ENCODE results near the gene SUMO3. TPM values are rescaled to one million over a fixed set of nuclear protein-coding genes. Genes with fewer than 3 reads are reported as not detected.
A peak's percentile ranks its signal among the peaks of the same experiment; 100 is the strongest.

The SUMO3 gene
- total RNA-seq, 4 donors from 2014 or later, result 30.5 to 38.3 (median 35.9) TPM

- Histone ChIP-seq H3K36me3 (peaks cover 7% of the 10 kb centered on the region), H3K27me3 (no peaks in the 10 kb centered on the region), H3K27ac (no peak overlapping the region), H3K9me3 (no peaks in the 10 kb centered on the region), H3K4me3 (no peak overlapping the region), H3K4me1 (peaks cover 10% of the 10 kb centered on the region)
- 18% methylated on average over 9 of the region's 10 CpGs for WGBS
- TF ChIP-seq CTCF (IDR thresholded peaks at IDR 0.05) (peak; percentile 61 to 69), POLR2AphosphoS5 (IDR thresholded peaks at IDR 0.05) (no peak), POLR2A (IDR thresholded peaks at IDR 0.05) (no peak), EP300 (IDR thresholded peaks at IDR 0.05) (no peak)
- DNase-seq (ENCODE audit: low spot score in 2 of 2), result no peak
Observed at GRCh38 chr21:44792702-44793591, 24.9 kb downstream of the SUMO3 start.

- peaks cover 7% of the 10 kb centered on the region for H3K36me3 ChIP-seq
- WGBS, result 97% methylated on average over 5 of the region's 5 CpGs
- H3K27ac ChIP-seq, result no peak overlapping the region
- no peak for DNase-seq (ENCODE audit: low spot score in 2 of 2)
- H3K27me3 ChIP-seq, result no peaks in the 10 kb centered on the region
- H3K9me3 ChIP-seq, result no peaks in the 10 kb centered on the region
- H3K4me3 ChIP-seq, result no peak overlapping the region
- peaks cover 10% of the 10 kb centered on the region for H3K4me1 ChIP-seq
- no peak for TF ChIP-seq EP300 (IDR thresholded peaks at IDR 0.05)
- no peak for TF ChIP-seq POLR2AphosphoS5 (IDR thresholded peaks at IDR 0.05)
- no peak for TF ChIP-seq CTCF (IDR thresholded peaks at IDR 0.05)
- no peak for TF ChIP-seq POLR2A (IDR thresholded peaks at IDR 0.05)
Observed at GRCh38 chr21:44791993-44792392, 25.9 kb downstream of the SUMO3 start.

GRCh38 chr21:44791246-44791645 lies 26.6 kb downstream of the SUMO3 start:
- no peak overlapping the region for H3K4me3 ChIP-seq
- no peaks in the 10 kb centered on the region for H3K9me3 ChIP-seq
- peaks cover 7% of the 10 kb centered on the region for H3K36me3 ChIP-seq
- no peak for DNase-seq (ENCODE audit: low spot score in 2 of 2)
- WGBS, result 86% methylated on average over 5 of the region's 5 CpGs
- H3K27me3 ChIP-seq, result no peaks in the 10 kb centered on the region
- no peak for TF ChIP-seq POLR2AphosphoS5 (IDR thresholded peaks at IDR 0.05)
- no peak for TF ChIP-seq EP300 (IDR thresholded peaks at IDR 0.05)
- no peak for TF ChIP-seq CTCF (IDR thresholded peaks at IDR 0.05)
- TF ChIP-seq POLR2A (IDR thresholded peaks at IDR 0.05), result no peak
- H3K27ac ChIP-seq, result no peak overlapping the region
- peaks cover 10% of the 10 kb centered on the region for H3K4me1 ChIP-seq

DNA sequence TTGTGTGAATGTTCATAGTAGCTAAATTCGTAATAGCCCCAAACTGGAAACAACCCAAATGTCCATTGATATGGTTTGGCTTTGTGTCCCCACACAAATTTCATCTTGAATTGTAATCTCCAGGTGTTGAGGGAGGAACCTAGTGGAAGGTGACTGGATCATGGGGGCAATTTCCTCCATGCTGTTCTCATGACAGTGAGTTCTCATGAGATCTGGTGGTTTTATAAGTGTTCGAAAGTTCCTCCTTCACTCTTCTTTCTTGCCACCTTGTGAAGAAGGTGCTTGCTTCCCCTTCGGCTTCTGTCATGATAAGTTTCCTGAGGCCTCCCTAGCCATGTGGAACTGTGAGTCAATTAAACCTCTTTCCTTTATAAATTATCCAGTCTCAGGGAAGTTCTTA lies 27.5 kb downstream of the SUMO3 start:
- H3K4me3 ChIP-seq, result no peak overlapping the region
- no peak for DNase-seq (ENCODE audit: low spot score in 2 of 2)
- no peak overlapping the region for H3K27ac ChIP-seq
- peaks cover 10% of the 10 kb centered on the region for H3K4me1 ChIP-seq
- no peaks in the 10 kb centered on the region for H3K27me3 ChIP-seq
- 97% methylated on average over 3 of the region's 3 CpGs for WGBS
- no peaks in the 10 kb centered on the region for H3K9me3 ChIP-seq
- H3K36me3 ChIP-seq, result peaks cover 7% of the 10 kb centered on the region
- TF ChIP-seq EP300 (IDR thresholded peaks at IDR 0.05), result no peak
- no peak for TF ChIP-seq POLR2AphosphoS5 (IDR thresholded peaks at IDR 0.05)
- TF ChIP-seq POLR2A (IDR thresholded peaks at IDR 0.05), result no peak
- no peak for TF ChIP-seq CTCF (IDR thresholded peaks at IDR 0.05)

DNA sequence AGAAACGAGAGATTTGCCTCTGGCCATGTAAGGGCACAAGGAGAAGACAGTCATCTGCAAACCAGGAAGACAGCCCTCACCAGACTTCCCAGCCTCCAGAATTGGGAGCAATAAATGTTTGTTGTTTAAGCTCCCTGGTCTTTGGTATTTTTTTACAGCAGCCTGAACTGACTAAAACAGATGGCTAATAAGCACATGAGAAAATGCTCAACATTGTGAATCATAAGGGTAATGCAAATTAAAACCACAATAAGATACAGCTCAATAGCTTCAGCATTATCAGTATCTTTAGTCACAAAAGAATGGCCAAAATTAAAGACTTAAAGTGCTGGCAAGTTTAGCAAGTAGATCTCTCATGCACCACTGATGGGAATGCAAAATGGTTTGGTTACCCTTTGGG lies 28.0 kb downstream of the SUMO3 start:
- Histone ChIP-seq H3K27me3 (no peaks in the 10 kb centered on the region), H3K27ac (no peak overlapping the region), H3K9me3 (no peaks in the 10 kb centered on the region), H3K4me3 (no peak overlapping the region), H3K36me3 (peaks cover 7% of the 10 kb centered on the region), H3K4me1 (peaks cover 10% of the 10 kb centered on the region)
- no peak for DNase-seq (ENCODE audit: low spot score in 2 of 2)
- WGBS, result 62% methylated on average over 1 of the region's 1 CpG
- no peak for TF ChIP-seq CTCF (IDR thresholded peaks at IDR 0.05)
- no peak for TF ChIP-seq EP300 (IDR thresholded peaks at IDR 0.05)
- TF ChIP-seq POLR2A (IDR thresholded peaks at IDR 0.05), result no peak

All from suprapubic skin (tissue), 4 donors.